ACC112 (cell line): ENCODE measurements around the gene ADAMTS19.
A peak's percentile ranks its signal among the peaks of the same experiment; 100 is the strongest.

Experiments used
- H2AFZ ChIP-seq: fragments of 200-600 bp; sonication (generic); one replicate; pipeline ENCODE4 v1.6.0; 2017; ENCODE audit warnings: antibody characterized with exemption, low read length; ENCODE audit not compliant: unreplicated experiment
- H3K27ac ChIP-seq: fragments of 200-600 bp; sonication (generic); 2 replicates; pipeline ENCODE4 v1.5.1; 2014; ENCODE audit warnings: low read depth, mild to moderate bottlenecking, antibody characterized with exemption, low read length, moderate library complexity
- H3K27me3 ChIP-seq: fragments of 200-600 bp; sonication (generic); 2 replicates; pipeline ENCODE4 v1.6.1; 2014; ENCODE audit warnings: mild to moderate bottlenecking, antibody characterized with exemption, low read length, moderate library complexity, mixed read lengths; ENCODE audit not compliant: insufficient read depth
- H3K36me3 ChIP-seq: fragments of 200-600 bp; sonication (generic); 2 replicates; pipeline ENCODE4 v1.6.1; 2016; ENCODE audit warnings: mild to moderate bottlenecking, antibody characterized with exemption, low read length, moderate library complexity, mixed read lengths; ENCODE audit not compliant: insufficient read depth
- H3K4me1 ChIP-seq: fragments of 200-600 bp; sonication (generic); one replicate; pipeline ENCODE4 v1.6.1; 2016; ENCODE audit warnings: low read length, mixed read lengths; ENCODE audit not compliant: insufficient read depth, unreplicated experiment, control insufficient read depth
- H3K4me3 ChIP-seq: fragments of 200-600 bp; sonication (generic); 2 replicates; pipeline ENCODE4 v1.5.1; 2014; ENCODE audit warnings: mild to moderate bottlenecking, low read depth, low read length
- H3K79me2 ChIP-seq: fragments of 200-600 bp; sonication (generic); one replicate; pipeline ENCODE4 v1.6.0; 2016; ENCODE audit warnings: low read length; ENCODE audit not compliant: control insufficient read depth, unreplicated experiment, insufficient read depth

ADAMTS19 gene

GRCh38 chr5:129763651-129764050 is 303.6 kb downstream of the ADAMTS19 start:
- Histone ChIP-seq H3K36me3 (no peaks in the 10 kb centered on the region), H3K27ac (no peak overlapping the region), H3K4me3 (no peak overlapping the region), H3K79me2 (no peaks in the 10 kb centered on the region), H3K4me1 (no peaks in the 10 kb centered on the region), H2AFZ (no peak overlapping the region), H3K27me3 (no peaks in the 10 kb centered on the region)

DNA sequence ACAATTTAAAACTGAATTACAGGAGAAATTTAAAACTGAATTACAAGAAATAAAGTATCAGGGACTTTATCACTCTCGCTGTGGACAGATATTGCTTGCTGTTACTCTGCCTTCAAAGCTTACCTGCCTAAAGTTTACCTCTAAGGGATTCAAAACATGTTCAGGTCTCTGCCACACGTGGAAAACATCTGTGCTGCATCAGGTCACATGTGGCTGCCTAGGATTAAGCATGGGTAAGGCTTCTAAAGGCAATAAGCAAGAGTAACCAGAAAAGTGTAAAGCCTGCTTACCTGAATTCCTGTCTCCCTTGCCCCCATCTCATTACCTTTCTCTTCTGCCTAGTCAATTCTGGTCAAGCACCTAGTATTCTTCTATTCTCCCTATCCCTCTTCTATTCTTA is 306.7 kb downstream of the ADAMTS19 start:
- Histone ChIP-seq H2AFZ (no peak overlapping the region), H3K36me3 (no peaks in the 10 kb centered on the region), H3K27ac (no peak overlapping the region), H3K4me1 (no peaks in the 10 kb centered on the region), H3K4me3 (no peak overlapping the region), H3K79me2 (no peaks in the 10 kb centered on the region), H3K27me3 (no peaks in the 10 kb centered on the region)

GRCh38 chr5:129767927-129768380 is 307.9 kb downstream of the ADAMTS19 start:
- no peaks in the 10 kb centered on the region for H3K4me1 ChIP-seq

GRCh38 chr5:129768735-129769134 is 308.6 kb downstream of the ADAMTS19 start:
- Histone ChIP-seq H3K4me3 (no peak overlapping the region), H2AFZ (peak overlapping the region; percentile 43)

More at GRCh38 chr5:129767927-129768380, 307.9 kb downstream of the ADAMTS19 start:
- Histone ChIP-seq H3K79me2 (no peaks in the 10 kb centered on the region), H3K27ac (no peak overlapping the region), H3K36me3 (no peaks in the 10 kb centered on the region), H2AFZ (no peak overlapping the region), H3K27me3 (no peaks in the 10 kb centered on the region), H3K4me3 (no peak overlapping the region)

DNA sequence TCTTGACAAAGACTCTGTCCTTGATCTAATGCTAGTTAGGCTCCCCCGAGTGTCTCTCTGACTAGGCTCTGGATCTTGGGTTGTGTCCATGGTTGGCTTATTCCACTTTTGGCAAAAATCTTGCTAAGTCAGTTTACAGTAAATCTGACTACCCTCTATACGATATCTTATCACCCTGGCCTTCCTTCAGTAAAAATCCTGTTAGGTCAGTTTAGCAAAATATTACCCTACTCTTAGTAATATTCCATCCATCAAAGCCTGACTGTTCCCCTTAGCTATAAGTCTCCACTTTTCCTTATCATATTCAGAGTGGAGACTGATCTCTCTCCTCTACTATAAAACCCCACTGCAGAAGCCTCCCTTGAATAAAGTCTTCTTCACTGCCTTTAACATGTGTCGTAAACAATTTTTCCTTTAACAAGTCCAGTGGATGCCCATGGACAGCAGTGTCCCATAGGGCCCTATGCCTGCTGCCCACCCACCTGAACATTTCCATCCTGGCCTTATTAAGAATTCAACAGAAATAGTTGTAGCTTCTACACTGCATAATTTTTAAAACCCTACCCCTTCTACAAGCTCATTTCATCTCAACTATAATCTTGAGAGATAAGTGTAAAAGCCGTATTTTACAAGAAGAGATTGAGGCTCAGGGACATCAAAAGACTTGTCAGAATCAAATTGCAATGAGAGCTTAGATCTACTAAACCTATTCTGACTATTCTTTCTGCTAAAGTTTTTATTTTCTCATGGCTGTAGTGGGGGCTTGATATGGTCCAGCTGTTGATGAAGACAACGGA is 310.1 kb downstream of the ADAMTS19 start:
- H3K36me3 ChIP-seq: no peaks in the 10 kb centered on the region
- no peak overlapping the region for H2AFZ ChIP-seq

More at GRCh38 chr5:129768735-129769134, 308.6 kb downstream of the ADAMTS19 start:
- H3K79me2 ChIP-seq: no peaks in the 10 kb centered on the region
- no peaks in the 10 kb centered on the region for H3K4me1 ChIP-seq
- H3K36me3 ChIP-seq: no peaks in the 10 kb centered on the region
- H3K27ac ChIP-seq: no peak overlapping the region
- H3K27me3 ChIP-seq: no peaks in the 10 kb centered on the region

DNA sequence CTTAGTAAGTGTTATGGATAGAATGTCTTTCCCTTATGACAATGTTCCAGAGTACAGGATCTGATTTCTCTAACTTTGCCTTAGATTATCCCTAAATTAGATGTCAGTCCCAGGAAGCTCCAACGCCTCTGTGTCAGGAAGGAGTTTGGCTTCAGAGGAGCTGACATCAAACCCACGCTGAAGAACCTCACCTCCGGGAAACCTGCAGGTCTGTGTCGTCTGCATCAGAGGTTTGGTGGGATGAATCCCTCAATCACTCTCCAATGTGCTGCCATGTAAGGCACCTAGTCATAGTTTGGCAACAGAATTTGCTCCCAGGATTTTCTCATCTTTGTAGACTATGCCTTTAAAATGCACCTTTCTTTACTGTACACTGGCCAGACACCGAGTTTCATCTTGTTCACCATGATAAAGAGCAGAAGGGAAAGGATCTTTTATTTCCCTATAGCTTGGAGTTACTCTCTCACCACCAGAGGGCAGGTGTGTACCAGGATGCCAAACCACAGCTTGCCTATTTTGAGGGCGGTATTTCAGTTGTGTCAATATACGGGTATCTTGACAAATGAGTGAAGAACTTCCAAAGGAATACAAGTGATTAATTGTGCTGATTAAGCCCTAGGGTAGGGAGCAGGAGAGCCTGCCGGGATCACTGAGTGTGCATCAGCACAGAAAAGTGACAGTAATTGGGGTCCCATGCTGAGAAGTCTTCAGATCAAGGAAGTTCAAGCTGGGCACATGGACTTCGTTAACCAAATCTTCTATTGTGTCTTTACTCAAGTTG is 311.1 kb downstream of the ADAMTS19 start:
- Histone ChIP-seq H3K27me3 (no peaks in the 10 kb centered on the region), H3K27ac (no peak overlapping the region), H3K79me2 (no peaks in the 10 kb centered on the region), H3K4me3 (no peak overlapping the region), H3K36me3 (no peaks in the 10 kb centered on the region), H2AFZ (peak overlapping the region; percentile 32), H3K4me1 (no peaks in the 10 kb centered on the region)

More for the DNA sequence above, 310.1 kb downstream of the ADAMTS19 start:
- H3K4me1 ChIP-seq: no peaks in the 10 kb centered on the region
- no peak overlapping the region for H3K27ac ChIP-seq
- no peak overlapping the region for H3K4me3 ChIP-seq
- no peaks in the 10 kb centered on the region for H3K79me2 ChIP-seq
- no peaks in the 10 kb centered on the region for H3K27me3 ChIP-seq

GRCh38 chr5:129773376-129773775 is 313.3 kb downstream of the ADAMTS19 start:
- Histone ChIP-seq H2AFZ (no peak overlapping the region), H3K27me3 (no peaks in the 10 kb centered on the region), H3K27ac (no peak overlapping the region), H3K79me2 (no peaks in the 10 kb centered on the region), H3K4me3 (no peak overlapping the region), H3K36me3 (no peaks in the 10 kb centered on the region), H3K4me1 (no peaks in the 10 kb centered on the region)

DNA sequence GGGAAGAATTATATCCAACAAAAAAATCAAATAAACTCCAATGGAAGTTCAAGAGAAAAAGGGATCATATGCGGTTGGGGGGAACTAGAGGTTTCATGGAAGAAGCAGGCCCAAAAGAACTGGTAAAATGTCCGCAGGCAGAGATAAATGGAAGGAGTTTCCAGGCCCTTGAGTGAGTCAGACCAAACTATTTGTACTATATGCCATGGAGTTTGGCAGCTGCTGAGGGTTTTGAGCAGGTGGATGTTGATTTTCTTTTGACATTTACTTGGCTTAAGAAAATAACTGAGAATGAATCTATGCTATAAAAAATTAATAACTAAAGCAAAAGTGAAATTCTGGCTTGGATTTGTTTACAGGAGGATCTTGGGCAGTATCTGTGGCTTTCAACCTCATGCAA is 321.5 kb downstream of the ADAMTS19 start:
- Histone ChIP-seq H3K27me3 (no peaks in the 10 kb centered on the region), H3K36me3 (no peaks in the 10 kb centered on the region), H3K4me3 (no peak overlapping the region), H3K4me1 (no peaks in the 10 kb centered on the region), H3K27ac (no peak overlapping the region), H2AFZ (no peak overlapping the region), H3K79me2 (no peaks in the 10 kb centered on the region)
